Kidney capillary endothelial cell (primary cell): ENCODE measurements around the gene NPHS2.
"Not testable (repeated sequence)": the region's sequence is repeated elsewhere in the genome, so short reads cannot be mapped to it uniquely, and the experiment has no call there.

Experiments used
- DNase-seq: peaks from one replicate; pipeline ENCODE4 v3.0.0-alpha.2; 2018; ENCODE audit warnings: low spot score

The NPHS2 gene

GRCh38 chr1:179547021-179547535 lies 28.7 kb downstream of the NPHS2 start:
- no peak for DNase-seq

GRCh38 chr1:179545321-179545720 lies 30.4 kb downstream of the NPHS2 start:
- no peak for DNase-seq

DNA sequence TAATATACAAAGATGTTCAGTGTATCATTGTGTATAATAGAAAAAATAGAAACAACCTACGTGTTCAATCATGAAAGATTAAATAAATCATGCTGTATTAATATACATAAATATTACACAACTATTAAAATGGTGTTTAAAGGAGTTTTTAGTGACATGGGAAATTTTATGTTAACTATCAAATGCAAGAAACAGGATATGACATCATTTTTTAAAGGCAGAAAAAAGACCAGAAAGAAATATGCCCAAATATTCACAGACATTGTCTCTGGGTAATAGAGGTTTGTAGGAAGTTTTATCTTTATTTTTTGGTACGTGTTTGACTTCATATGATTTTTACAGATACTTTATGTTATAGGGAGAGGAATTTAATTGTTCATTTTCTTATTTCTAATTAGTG lies 34.0 kb downstream of the NPHS2 start:
- no peak for DNase-seq

GRCh38 chr1:179530352-179530751 lies 45.4 kb downstream of the NPHS2 start:
- no peak for DNase-seq

DNA sequence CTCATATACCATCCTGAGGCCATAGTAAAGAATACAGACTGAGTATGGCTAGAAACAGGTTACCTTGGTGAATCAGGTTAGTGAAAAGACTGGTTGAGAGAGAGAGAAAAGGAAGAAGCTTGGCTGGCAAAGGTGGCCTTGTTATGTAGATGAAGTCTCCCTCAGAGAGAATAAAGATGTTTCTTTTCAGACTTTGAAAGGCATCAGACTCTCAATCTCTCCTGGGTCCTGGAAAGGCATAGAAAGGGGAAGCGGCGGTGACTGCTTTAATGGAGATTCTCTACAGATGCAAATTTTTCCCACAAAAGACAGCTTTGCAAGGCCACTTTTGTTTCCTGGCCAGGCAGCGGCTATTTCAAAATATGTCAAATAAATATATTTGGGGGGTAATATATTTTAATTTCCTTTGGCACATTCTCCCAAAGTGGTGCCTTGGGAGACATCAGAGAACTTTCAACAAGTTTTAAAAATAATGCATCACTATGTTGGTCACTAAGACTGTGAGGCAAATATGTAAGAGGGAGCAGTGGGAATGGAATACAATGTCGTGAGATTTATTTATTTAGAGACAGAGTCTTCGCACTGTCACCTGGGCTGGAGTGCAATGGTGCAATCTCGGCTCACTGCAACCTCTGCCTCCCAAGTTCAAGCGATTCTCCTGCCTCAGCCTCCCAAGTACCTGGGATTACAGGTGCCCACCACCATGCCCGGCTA lies 46.1 kb downstream of the NPHS2 start:
- no peak for DNase-seq

GRCh38 chr1:179518544-179518943 lies 57.2 kb downstream of the NPHS2 start:
- DNase-seq: not testable (repeated sequence)

- DNase-seq: no peak
Measured at GRCh38 chr1:179516976-179517705, 58.6 kb downstream of the NPHS2 start.

DNA sequence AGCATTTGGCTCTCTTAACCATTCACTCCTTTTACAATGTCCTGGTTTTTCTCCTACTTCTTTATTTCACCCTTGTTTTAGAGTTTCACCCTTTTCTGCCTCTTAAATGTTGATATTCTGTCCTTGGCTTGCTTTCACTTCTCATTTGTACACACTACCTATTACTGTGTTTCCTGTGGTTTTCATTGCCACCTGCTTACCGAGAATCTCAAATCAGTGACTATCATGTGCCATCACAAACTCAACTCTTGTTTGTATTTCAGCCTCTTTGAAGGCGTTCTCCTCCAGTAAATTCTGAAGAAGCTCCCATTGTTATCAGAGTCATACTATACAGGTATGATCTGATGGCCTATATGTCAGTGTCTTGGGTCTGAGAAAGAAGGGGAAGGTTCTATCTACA lies 65.7 kb downstream of the NPHS2 start:
- no peak for DNase-seq

DNA sequence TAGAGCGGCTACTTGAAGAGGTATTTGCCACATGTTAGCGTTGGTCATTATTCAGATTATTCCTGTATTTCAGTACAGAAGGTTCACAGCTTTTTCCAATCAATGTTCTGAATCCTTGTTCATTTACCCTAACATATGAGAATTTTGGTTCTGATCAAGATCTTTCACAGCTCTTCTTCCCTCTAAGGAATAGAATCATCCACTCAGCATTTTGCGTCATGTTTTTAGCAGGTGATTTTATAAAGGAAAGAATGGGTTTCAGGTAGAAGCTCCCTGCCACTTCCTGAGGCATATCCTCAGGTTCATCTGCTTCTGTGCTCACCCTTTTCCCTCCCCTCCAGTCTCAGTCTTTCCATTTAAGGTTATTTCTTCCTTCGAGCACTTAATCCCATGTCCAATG lies 66.4 kb downstream of the NPHS2 start:
- DNase-seq: no peak

DNA sequence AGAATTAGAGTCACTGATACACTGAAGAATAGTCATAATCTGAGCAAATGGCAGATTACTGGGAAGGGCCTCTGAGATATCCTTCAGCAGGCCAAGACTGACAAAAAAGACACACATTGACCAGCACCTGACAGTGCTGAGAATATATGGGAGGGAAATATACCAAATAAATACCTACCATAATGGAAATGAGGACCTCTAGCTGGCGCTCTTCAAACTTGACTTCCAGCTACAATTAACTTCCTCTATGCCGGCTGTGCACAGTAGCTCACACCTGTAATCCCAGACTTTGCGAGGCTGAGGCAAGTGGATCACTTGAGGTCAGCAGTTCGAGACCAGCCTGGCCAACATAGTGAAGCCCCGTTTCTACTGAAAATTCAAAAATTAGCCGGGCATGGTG lies 69.5 kb downstream of the NPHS2 start:
- no peak for DNase-seq
